Amniotic epithelial cell (primary cell): Measurements from ENCODE around the gene BCL11A.

Source experiments
- DNase-seq: peaks from one replicate; pipeline ENCODE4 v3.0.0-alpha.2; 2010; ENCODE audit warnings: low read depth

Gene BCL11A

DNA sequence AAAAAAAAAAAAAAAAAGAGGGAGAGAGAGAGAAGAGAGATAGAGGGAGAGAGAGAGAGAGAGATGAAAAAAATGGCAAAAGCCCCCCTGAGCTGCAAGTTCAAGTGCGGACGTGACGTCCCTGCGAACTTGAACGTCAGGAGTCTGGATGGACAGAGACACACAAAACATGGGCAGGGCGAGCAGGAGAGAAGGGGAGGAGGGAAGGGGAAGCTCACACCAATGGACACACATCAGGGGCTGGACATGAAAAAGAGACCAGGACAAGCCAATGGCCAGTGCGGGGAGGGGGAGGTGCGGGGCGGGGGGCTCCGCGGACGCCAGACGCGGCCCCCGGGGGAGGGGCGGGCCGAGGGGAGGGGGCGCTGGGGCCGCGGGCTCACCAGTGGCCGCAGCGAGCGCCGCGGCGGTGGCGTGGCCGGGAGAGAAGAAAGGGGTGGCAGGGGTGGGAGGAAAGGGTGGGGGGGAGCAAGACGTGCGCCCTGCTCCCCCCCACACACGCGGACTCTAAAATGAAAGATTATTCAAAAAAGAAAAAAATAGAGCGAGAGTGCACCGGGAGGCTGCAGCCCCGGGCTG lies at the start of gene BCL11A:
TSS of gene BCL11A (minus strand) at position 160 of the 579 bp plus-strand sequence. CDS start 384 bp downstream, outside the sequence.
- DNase-seq, result peak; percentile 73

DNA sequence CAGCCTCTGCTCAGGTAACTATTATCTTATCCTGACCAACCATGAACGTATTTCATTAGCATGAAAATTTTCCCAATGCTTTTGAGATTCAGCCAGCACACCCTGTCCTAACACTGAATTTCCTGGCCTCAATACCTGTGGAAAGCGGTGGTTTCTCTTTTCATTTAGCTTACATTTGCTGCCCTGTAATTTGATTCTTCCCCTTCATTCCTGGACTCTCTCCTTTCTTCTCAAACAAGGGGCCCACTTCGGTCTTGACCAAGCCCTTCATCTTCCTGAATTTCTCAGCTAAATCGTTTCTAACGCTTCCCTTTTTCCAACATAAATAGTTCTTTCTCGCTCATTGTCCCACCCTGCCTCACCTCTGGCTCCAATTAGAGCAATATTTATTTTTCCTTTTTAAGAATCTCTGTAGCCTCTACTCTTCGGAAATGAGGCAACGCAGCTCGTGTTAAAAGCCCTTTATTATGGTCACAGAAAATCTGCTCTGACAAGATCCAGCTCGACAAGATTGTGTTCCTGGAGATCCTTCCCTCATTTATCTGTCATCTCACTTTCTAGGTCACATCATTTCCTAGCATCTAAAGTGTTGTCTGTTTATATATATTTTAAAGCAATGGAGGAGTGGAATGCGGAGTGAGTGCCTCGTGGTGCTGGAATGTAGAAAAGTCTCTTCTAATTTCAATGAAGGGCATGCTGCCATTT lies 49.5 kb upstream of the BCL11A start:
- no peak for DNase-seq

DNA sequence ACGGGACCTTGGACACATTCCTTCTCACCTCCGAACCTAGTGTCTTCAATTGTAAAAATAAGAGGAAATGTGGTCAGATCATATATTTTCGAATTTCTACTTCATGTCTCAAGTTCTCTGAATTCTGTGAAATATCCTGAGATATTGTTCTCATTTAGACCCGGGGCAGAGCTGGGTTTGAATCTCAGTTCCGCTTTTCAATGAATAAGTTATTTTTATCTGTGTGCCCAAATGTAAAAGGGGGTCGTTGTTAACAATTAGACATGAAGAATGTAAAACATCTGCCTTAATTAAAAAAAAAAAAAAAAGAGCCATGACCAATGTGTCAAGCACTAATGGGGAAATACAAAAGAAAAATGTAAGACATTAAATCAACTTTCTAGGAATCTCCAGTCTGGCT lies 48.9 kb upstream of the BCL11A start:
- no peak for DNase-seq

DNA sequence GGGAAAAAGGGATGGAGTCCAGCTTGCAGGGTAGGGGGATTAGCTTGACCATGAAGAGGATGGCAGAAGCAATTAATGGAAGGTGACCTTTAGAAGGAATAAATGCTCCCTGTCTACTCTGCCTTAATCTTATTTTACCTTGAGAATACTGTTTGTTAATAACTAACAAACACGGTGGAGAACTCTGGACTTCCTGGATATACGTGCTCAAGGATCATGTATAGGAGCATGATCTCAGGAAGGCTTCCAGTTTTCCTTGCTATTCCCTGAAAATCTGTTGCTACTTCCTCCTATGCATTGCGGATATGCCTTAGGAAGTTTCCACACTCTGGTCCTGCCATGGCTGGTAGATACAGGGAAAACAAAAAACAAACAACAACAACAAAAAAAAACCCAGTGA lies 44.8 kb upstream of the BCL11A start:
- no peak for DNase-seq

GRCh38 chr2:60597346-60597745 lies 43.9 kb upstream of the BCL11A start:
- no peak for DNase-seq

DNA sequence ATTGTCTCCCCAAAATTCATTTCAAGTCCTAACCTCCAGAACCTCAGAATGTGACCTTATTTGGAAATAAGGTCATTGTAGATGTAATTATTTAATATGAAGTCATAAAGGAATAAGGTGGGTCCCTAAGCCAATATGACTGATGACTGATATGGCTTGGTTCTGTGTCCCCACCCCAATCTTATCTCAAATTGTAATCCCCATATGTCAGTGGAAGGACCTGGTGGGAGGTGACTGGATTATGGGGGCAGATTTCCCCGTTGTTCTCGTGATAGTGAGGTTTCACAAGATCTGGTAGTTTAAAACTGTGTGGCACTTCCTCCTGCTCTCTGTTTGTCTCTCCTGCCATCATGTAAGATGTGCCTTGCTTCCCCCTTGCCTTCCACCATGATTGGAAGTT lies 43.0 kb upstream of the BCL11A start:
- no peak for DNase-seq

DNA sequence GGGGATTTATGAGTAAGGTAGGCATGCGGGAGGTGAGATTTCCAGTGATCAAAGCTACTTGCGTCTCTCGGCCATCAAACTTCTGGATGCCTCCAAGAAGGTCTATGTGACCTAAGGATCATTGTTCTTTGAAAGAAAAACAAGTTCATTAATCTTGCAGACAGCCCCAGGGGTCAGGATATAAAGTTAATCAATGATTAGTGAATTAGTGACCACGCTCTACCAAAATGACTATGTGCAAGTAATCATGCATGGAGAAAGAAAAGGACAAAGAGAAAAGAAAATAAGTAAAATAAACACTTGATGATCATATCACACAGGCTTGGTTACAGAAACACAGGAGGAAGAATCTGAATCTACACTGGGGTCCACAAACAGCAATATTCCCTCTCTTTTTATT lies 42.5 kb upstream of the BCL11A start:
- no peak for DNase-seq

GRCh38 chr2:60589104-60589503 lies 35.6 kb upstream of the BCL11A start:
- DNase-seq, result no peak

DNA sequence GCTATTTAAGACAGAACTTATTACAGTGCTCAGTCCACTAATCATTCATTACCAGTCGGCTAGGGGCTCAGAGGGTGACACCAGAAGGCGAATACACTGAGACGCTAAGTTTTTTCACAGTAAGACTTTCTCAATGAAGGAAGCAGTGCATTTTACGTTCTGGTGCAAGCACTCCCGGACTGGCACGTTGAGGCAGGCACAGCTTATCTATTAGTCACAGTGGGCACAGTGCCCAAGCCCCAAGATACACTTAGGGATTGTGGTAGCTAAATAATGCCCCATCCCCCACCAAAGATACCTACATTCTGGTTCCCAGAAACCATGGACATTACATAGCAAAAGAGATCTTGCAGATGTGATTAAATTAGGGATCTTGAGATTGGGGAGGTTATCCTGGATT lies 32.6 kb upstream of the BCL11A start:
- peak; percentile 25 for DNase-seq

DNA sequence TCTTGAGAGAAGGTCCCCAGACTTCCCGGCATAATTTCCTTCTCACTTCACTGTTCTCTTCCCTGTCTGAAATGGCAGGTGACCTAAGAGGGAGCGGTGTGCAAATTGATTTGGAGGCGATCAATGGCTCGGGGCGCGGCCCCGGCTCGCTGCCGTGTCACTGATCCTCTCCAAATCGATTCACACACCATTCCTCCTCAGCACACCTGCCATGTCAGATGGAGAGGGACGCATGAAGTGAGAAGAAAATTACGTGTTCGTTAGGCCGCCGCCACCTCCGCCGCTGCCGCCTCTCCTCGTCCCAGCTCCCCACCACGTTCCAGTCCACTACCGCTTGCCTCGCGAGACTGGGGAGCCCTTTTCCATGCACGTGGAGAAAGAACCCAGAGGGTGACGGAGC lies 31.8 kb upstream of the BCL11A start:
- DNase-seq, result no peak

DNA sequence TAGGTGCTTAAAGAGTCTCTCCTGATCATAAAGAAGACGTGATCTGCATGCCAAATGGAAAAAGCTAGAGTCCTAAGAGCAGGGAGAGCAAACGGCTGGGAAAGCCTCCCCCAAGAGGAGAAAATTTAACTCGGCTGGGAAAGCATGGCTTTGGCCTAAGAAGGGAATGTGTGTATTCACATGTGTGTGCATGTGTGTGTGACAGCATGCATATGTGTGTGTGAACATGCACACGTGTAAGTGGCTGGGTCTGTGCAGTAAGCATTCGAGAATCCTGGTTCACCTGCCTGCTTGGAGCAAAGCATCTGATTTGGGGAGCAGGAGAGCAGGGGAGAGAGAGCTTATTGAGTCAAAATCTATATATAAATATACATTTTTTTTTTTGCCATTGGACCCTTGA lies 30.1 kb upstream of the BCL11A start:
- DNase-seq, result no peak

DNA sequence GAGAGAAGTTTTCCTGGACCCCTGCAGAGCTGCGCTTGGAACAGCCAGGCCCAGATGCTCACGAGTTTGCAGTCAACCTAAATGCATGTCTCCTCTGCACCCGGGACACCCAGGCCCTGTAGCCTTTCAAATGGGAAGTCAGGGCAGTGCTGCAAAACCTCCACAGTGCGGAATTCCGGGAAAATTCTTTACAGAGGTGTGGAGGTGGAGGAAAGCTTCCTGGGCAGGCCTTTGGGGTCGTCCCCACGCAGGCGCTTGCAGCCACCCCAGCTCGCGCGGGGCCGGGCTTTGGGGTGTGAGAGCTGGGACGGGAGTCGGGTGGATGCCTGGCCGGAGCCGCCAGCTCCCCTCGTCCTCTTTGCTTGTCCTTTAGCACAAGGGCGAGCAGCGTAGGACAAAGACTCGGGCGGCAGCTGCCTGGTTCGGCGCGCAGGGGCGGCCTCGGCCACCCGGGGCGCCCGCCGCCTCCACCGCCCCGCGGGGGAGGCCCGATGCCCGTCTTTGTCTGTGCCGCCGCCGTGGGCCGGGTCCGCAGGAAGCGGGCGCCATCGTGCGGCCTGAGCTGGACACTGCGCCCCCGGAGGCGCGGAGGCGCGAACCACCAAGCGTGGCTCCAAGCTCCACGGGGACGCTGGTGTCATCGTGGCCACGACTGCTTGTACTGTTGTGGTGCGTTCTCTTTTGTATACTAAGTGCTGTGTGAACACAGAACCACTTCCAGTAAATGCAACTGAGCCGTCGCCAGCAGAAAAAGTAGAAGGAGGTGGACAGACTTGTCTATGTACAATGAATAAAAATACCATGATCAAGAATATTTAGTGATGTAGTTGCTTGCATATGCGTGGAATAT lies 28.2 kb upstream of the BCL11A start:
- DNase-seq, result peak; percentile 9

GRCh38 chr2:60577682-60578283 lies 24.3 kb upstream of the BCL11A start:
- DNase-seq, result no peak

GRCh38 chr2:60573251-60573650 lies 19.8 kb upstream of the BCL11A start:
- DNase-seq, result no peak

DNA sequence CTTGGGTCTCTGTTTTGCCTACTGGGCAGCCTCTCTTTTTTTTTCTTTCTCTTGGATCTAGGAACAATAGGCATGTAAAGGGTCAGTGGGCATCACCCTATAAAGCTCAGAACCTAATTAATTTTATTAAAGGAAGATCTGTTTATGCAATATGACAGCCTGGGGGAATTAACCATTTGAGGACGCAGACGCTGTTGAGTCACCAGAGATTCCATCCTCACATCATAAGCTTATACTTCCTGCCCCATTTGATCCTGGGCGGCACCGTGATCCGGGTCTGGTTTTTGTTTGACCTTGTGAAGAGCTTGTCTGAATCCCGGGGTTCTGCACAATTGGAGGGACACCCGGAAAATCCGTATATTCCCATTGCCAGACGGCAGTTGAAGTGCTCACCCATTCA lies 16.8 kb upstream of the BCL11A start:
- no peak for DNase-seq

- no peak for DNase-seq
Observed at GRCh38 chr2:60569680-60570111, 16.2 kb upstream of the BCL11A start.

- no peak for DNase-seq
Observed at GRCh38 chr2:60567919-60568768, 14.7 kb upstream of the BCL11A start.

- DNase-seq, result no peak
Observed at GRCh38 chr2:60567096-60567495, 13.6 kb upstream of the BCL11A start.

DNA sequence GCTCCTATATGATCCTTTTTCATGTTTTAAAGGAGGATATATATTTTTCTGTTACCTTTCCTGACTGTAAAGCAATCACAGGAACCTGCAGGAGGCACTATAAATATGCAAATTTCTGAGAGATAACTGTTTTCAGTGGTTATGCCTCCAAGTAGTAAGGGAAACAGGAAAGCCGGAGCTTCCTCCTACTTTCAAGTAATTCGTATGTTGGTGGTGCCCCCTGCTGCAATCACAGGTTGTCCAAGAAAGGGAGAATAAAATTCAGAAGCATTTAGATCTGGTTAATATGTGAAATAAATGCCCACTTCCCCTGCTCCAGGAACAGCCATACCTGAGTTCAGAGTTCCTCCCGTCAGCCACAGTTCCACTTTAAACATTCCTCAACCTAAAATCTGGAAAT lies 12.0 kb upstream of the BCL11A start:
- DNase-seq, result no peak

DNA sequence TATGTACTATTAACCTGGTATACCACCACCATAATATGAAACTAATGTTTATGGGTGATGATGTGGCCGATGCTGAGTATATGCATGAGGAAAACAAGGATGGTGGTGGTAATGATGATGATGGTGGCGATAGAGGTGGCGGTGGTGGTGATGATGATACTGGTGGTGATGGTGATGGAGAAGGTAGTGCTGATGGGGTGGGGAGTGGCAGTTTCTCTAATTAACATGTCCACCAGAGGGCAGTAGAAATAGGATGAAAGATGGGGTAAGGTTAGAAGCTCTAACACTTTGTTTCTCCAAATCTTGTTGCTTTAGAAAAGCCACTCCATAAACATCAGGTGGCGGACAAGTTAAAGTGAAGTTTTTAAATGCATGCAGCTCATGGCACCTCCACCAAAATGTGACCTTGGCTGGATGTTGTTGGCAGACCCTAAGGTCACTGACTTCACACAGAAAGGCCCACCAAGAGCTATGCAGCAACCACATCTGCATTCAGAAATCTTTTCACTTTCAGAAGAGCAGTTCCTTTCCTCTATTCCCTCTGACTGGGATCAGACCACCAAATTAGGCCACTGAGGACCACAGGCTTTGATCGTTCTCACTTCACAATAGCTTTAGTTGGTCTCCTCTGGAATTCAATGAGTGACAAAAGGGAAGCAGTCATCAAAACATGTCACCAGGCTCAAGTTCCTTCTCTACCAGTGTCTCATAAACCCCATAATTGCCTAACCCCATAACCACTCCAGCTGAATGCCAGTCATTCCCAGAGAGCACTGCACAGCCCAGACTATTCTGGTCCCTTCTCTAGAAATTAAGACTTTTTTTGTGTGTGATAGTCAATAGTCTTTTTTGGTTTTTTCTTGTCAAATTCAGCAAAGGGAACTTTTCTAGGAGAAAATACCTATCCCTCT lies 7.5 kb upstream of the BCL11A start:
- DNase-seq, result peak; percentile 27

- no peak for DNase-seq
Observed at GRCh38 chr2:60559880-60560279, 6.4 kb upstream of the BCL11A start.
